Measurements from ENCODE around the gene ZNF695.
"Not testable (repeated sequence)": the region's sequence is repeated elsewhere in the genome, so short reads cannot be mapped to it uniquely, and the experiment has no call there.

ZNF695 gene

DNA sequence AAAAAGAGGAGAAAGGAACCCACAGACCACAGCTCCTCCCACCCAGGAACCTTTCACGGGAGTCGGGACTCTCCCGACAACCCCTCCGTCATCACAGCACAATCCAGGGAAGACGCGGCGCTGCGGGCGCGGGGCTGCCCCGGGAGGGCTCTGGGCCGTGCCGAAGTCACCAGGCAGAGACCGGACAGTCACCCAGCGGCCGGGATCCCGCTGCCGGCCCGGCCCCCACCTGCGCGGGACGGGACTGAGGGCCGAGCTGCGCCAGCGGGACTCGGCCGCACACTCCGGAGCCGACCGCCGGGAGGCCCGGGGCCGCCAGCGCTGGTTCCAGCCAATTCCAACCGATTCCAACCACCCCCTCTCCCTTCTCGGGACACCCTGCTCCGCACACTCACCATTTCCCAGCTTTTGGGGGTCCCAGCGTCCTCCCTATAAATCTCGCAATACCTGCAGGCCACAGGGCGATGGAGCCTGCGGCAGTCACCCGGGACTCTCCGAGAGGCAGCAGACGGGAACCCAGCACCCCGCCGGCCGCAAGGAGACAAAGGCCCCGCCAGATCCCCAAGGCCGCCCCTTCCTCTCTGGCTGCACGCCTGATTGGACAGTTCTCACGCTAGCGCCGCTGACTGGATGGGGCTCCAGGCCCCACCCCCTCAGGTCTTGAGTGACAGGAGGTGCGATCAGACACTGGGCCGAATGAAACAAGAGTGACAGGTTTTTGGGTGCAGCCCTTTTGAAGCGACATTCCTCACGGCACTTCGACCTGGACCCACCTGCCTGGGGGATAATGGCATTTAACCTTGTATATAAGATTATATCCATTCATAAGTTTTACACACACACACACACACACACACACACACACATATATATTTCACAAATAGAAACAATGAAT lies at the start of gene ZNF695:
Gene ZNF695 (minus strand): TSS at position 547 of the 895 bp plus-strand sequence. CDS start 149 bp downstream, at position 398.
- DNase-seq, result peak; percentile 34 to 67

DNA sequence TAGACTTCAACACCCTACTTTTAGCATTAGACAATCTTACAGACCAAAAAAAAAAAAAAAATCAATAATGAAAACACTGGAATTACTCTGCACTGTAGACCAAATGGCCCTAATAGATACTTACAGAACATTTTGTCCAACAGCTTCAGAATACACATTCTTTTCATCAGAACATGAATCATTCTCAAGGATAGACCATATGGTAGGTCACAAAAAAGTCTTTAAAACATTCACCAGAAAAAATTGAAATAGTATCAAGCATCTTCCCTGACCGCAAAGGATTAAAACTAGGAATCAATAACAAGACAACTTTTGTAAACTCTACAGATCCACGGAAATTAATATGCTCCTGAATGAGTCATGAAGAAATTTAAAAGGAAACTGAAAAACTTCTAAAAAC lies 48.2 kb upstream of the ZNF695 start:
- DNase-seq, result no peak

DNA sequence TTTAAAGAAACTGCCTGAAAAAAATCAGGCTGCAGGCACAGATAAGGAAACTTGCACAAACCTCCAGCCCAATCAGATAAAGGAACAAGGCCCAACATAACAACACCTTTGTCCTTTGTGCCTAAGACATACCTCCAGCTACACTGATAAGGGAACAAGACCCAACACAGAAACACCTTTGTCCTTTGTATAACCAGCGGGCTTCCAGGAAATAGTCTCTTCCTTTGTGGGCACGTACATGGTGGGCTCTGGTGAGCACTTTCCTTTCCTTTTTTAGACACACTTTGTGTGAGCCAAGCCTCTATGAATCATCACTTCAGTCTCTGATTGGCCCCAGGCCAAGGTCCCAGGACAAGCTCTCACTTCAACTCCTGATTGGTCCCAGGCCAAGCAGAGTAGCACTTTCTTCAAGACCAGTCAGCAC lies 47.1 kb upstream of the ZNF695 start:
- DNase-seq, result no peak

DNA sequence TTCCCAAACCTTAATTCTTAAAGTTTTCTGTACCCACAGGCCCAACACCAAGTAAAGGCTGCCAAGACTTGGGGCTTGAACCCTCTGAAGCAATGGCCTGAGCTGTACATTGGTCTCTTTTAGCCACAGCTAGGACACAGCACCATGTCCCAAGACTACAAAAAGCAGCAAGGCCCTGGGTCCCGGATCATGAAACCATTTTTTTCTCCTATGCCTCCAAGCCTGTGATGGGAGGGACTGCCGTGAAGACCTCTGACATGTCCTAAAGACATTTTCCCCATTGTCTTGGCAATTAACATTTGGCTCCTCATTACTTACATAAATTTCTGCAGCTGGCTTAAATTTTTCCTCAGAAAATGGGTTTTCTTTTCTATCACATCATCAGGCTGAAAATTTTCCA lies 39.8 kb upstream of the ZNF695 start:
- no peak for DNase-seq

DNA sequence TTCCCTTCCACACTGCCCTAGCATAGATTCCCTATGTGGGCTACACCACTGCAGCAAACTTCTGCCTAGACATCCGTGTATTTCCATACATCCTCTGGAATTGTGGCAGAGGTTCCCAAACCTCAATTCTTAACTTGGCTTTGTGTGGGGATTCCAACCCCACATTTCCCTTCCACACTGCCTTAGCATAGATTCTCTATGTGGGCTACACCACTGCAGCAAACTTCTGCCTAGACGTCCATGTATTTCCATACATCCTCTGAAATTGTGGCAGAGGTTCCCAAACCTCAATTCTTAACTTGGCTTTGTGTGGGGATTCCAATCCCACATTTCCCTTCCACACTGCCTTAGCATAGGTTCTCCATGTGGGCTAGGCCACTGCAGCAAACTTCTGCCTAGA lies 39.4 kb upstream of the ZNF695 start:
- DNase-seq, result no peak

DNA sequence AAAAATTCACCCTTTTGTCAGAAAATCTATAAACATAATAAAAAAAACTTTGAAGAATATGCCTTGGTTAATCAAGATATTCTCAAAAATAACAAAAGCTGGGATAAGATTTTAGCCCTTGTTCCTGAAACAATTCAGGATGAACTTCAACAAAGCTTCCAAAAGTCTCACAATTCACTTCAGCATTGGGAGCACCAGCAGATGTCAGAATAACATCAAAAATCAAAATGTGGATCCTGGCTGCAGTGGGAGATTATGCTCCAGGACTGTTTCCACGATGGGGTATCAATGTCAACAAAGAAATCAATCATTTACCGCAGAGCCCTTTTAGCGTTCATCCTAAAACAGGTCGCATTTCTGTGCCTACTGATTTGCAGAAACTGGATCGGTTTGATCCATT lies 35.5 kb upstream of the ZNF695 start:
- DNase-seq, result no peak

DNA sequence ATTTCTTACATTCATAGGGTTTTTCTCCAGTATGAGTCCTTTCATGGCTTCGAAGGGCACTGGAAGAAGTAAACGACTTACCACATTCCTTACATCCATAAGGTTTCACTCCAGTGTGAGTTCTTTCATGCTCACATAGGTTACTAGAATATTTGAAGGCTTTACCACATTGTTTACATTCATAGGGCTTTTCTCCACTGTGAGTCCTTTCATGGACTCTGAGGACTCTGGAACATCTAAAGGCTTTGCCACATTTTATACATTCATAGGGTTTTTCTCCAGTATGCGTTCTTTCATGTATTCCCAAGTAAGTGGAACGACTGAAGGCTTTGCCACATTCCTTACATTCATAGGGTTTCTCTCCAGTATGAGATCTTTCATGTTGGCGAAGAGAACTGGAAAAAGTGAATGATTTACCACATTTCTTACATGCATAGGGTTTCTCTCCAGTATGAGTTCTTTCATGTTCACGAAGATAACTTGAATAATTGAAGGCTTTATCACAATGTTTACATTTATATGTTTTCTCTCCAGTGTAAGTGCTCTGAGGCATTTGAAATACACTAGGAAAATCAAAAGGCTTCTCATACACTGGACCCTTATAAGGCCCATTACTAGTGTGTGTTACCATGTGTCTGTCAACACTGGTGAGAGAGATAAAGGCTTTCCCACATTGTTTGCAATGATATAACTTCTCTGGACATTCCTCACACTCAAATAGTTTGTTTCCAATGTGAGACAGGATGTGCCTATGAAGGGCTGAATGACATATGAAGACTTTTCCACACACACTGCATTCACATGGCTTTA lies 29.9 kb upstream of the ZNF695 start:
- no peak for DNase-seq

DNA sequence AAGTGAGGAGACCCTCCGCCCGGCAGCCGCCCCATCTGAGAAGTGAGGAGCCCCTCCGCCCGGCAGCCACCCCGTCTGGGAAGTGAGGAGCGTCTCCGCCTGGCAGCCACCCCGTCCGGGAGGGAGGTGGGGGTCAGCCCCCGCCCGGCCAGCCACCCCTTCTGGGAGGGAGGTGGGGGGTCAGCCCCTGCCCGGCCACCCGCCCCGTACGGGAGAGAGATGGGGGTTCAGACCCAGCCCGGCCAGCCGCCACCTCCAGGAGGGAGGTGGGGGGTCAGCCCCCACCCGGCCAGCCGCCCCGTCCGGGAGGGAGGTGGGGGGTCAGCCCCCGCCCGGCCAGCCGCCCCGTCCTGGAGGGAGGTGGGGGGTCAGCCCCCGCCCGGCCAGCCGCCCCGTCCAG lies 24.4 kb upstream of the ZNF695 start:
- DNase-seq, result not testable (repeated sequence)

DNA sequence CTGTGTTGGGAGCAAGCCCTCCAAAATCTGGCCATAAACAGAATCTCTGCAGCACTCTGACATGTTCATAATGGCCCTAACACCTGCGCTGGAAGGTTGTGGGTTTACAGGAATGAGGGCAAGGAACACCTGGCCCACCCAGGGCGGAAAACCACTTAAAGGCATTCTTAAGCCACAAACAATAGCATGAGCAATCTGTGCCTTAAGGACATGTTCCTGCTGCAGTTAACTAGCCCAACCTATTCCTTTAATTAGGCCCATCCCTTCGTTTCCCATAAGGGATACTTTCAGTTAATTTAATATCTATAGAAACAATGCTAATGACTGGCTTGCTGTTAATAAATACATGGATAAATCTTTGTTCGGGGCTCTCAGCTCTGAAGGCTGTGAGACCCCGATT lies 16.8 kb upstream of the ZNF695 start:
- not testable (repeated sequence) for DNase-seq

DNA sequence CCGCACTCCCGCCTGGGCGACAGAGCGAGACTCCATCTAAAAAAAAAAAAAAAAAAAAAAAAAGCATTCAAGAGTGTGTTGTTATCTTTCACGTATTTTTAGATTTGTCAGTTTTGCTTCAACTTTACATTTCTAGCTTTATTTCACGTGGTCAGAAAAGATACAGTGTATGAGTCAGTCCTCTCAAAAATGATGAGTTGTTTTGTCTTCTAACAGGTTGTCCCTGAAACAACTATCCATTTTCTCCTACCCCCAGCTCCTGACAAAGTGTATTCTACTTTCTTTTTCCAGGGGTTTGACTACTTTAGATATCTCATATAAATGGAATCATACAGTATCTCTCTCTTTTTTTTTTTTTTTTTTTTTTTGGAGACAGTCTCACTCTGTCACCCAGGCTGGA lies 5.5 kb upstream of the ZNF695 start:
- no peak for DNase-seq

DNA sequence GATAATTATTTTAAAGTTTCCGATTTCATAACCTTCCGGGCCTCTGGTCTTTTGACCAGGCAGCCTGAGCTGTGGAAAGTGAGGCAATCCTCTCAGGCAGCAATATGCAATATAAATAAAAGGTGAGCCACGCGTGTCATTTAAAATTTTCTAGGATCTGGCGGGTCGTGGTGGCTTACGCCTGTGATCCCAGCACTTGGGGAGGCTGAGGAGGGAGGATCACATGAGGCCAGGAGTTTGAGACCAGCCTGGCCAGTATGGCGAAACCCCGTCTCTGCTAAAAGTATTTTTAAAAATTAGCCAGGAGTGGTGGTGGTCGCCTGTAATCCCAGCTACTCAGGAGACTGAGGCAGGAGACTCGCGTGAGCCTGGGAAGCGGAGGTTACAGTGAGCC lies 546 bp upstream of the ZNF695 start:
- DNase-seq, result no peak

DNA sequence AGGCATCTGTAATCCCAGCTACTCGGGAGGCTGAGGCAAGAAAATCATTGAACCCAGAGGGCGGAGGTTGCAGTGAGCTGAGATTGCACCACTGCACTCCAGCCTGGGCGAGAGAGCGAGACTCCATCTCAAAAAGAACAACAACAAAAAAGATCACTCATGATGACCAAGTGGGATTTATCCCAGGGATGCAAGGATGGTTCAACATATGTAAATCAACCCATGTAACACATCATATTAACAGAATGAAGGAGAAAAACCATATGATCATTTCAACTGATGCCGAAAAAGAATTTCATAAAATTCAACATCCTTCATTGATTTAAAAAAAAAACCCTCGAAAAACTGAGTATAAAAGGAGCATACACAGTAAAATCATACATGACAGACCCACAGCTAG lies 3.8 kb downstream of the ZNF695 start:
- DNase-seq, result not testable (repeated sequence)

DNA sequence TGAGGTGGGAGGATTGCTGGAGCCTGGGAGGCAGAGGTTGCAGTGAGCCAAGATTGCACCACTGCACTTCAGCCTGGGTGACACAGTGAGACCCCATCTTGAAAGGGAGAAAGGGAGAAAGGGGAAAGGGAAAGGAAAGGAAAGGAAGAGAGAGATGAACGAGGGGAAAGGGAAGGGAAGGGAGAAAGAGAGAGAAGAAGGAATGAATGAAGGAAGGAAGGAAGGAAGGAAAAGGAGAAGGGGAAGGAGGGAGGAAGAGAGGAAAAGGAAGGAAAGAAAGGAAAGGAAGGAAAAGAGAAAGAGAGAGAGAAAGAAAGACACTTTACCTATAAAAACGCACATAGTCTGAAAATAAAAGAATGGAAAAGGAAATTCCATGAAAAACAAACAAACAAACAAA lies 18.0 kb downstream of the ZNF695 start:
- no peak for DNase-seq

DNA sequence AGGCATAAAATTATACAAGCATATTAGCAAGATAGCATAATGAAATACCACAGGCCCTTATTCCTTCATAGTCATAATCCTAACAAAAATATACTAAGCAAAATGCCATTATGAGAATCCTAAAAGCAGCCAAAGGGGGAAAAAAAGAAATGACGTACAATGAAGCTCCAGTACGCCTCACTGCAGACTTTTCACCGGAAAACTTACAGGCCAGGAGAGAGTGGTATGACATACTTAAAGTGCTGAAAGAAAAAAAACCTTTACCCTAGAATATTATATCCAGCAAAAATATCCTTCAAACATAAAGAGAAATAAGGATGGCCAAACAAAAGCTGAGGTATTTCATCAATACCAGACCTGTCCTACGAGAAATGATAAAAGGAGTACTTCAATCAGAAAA lies 19.5 kb downstream of the ZNF695 start:
- no peak for DNase-seq

DNA sequence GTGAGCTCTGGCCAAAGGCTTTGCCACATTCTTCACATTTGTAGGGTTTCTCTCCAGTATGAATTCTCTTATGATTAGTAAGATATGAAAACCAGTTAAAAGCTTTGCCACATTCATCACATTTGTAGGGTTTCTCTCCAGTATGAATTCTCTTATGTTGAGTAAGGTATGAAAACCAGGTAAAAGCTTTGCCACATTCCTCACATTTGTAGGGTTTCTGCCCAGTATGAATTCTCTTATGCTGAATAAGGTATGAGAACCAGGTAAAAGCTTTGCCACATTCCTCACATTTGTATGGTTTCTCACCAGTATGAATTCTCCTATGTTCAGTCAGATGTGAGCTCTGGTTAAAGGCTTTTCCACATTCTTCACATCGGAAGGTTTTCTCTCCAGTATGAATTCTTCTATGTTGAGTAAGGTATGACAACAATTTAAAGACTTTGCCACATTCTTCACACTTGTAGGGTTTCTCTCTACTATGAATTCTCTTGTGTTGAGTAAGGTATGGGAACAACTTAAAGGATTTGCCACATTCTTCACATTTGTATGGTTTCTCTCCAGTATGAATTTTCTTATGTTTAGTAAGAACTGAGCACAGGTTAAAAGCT lies 20.7 kb downstream of the ZNF695 start:
- no peak for DNase-seq

DNA sequence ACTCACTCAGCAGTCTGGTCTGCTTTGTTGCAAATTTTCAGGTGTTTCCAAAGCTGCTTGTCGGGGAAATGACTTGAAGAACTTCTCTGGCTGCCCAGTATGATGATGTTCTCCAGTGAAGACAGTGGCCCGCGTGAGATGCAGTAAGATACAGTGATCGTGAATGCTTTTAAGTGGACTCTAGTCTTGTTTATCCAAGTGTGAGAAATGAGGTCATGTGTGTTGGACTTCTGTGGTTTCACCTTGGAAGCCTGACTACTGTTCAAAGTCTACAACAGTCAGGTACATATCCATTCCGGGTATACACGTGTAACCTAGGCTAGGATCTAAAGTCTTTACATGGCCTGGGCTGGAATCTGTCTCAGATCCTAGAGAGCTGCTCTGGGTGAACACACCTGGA lies 29.1 kb downstream of the ZNF695 start:
- DNase-seq, result no peak

DNA sequence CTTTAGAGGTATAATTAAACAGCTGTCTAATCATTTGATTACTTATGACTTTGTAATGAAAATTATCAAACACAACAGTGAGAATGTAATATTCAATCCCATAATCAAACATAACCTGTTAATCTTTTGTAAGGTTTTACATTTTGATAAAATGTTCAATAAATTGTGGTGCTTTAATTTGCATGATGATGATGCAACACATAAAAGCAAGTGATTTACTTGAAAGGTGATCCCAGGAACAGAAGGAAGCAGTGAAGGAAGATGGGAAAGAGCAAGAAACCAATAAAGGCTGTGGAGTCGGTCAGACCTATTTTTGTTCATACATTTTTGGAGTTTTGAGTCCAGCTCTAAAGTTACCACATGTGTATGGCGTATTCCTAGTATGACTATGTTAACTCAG lies 29.6 kb downstream of the ZNF695 start:
- DNase-seq, result no peak

DNA sequence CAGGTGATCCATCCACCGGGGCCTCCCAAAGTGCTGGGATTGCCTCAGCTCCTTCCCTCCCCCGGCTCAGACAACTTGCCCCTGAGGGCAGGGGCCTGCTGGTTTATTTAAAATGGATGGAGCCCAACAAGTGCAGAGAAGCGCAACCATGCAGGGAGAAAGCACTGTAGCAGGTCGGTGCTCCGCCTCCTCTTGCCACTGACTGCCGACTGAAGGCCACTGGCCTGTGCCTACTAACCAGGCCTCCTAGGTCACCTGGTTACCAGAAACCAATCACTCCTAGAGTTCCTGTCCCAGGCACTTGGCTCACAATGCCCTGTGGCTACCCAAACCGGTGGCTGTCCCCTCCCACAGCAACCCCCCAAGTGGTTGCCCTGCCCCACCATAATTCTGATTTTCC lies 35.9 kb downstream of the ZNF695 start:
- no peak for DNase-seq

DNA sequence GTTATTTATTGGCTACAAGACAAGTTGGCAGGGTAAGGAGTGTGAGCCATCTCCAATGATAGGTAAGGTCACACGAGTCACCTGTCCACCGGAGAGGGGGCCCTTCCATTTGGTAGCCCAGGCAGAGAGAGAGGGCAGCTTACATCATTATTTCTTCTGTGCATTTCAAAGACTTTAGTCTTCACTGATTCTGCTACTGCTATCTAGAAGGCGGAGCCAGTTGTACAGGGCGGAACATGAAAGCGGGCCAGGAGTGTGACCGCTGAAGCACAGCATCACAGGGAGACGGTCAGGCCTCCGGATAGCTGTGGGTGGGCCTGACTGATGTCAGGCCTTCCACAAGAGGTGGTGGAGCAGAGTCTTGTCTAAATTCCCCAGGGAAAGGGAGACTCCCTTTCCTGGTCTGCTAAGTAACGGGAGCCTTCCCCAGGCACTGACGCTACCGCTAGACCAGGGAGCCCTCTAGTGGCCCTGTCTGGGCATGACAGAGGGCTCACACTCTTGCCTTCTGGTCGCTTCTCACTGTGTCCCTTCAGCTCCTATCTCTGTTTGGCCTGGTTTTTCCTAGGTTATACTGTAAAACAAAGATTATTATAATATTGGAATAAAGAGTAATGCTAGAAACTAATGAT lies 36.7 kb downstream of the ZNF695 start:
- peak; percentile 39 to 40 for DNase-seq

DNA sequence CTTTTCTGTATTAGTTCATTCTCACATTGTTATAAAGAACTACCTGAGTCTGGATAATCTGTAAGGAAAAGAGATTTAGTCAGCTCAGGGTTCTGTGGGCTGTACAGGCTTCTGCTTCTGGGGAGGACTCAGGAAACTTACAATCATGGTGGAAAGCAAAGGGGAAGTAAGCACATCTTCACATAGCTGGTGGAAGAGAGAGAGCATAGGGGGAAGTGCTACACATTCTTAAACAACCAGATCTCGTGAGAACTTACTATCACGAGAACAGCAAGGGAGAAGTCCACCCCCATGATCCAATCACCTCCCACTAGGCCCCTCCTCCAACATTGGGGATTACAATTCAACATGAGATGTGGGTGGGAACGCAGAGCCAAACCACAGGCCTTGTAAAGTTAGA lies 38.2 kb downstream of the ZNF695 start:
- no peak for DNase-seq

DNA sequence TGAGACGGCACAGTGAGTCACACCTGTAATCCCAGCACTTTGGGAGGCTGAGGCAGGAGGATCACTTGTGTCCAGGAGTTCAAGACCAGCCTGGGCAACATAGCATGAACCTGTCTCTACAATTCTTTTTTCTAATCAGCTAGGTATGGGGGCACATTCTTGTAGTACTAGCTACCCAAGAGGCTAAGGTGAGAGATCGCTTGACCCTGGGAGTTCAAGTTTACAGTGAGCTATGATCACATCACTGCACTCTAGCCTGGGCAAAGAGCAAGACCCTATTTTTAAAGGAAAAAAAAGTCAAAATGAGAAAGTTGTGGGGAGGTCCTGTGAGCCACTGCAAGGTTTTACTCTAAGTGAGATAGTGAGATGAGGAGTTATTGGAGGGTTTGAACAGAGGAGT lies 41.4 kb downstream of the ZNF695 start:
- DNase-seq, result no peak

DNA sequence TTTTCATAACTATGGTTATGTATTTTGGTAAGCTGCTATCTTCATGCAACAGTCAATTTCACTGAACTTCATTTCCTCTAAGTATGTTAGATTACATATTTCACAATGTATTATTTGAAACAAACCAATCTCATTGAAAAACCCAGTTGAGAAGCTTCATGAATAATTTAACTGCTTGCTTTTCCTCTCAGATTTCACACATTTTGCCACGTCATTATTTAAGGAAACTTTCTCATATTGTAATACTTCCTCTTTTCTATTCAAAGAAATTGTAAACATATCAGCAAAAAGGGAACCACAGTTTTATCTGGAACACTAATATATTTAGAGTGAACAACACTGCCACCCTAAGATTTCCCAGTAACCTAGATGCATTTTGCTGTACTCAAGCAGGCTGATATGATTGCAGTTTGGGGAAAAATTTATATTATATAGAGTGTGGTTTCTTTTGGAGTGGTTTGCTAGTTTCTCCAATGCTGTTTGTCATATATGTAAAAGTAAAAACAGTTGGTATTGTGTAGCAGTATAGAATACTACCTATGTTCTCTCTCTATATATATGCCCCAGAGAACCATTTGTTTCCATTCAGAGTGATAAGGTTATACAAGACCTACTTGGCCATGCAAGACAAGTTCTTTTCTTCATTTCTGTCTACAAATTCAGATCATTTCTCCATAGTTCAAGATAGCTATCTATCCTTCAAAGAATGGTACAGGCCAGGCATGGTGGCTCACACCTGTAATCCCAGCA lies 47.7 kb downstream of the ZNF695 start:
- peak in 1 of 2 donors; percentile 8 for DNase-seq

Data from CD4-positive, alpha-beta T cell treated with Interleukin-1 beta for 1 hour (primary cell).